Stimulated activated CD8-positive, alpha-beta memory T cell treated with anti-CD3 and anti-CD28 coated beads, Interleukin-4, amount 100 ng/mL, for 1 hour (primary cell): ENCODE results near the gene L3MBTL3.

Experiments used
- DNase-seq, 2 donors: peaks; one replicate each; pipeline ENCODE4 v3.0.0-alpha.2; 2020; ENCODE audit warnings: low read depth in 2 of 2, low spot score in 1 of 2

Gene L3MBTL3

GRCh38 chr6:130178692-130179091 is 160.3 kb downstream of the L3MBTL3 start:
- DNase-seq, result no peak

- DNase-seq, result no peak
These were observed 164.1 kb downstream of the L3MBTL3 start for GRCh38 chr6:130182466-130182865.

GRCh38 chr6:130183271-130184222 is 165.2 kb downstream of the L3MBTL3 start:
- DNase-seq, result peak in 1 of 2 donors; percentile 3

- DNase-seq, result no peak
These were observed 167.3 kb downstream of the L3MBTL3 start for GRCh38 chr6:130185658-130186057.

- no peak for DNase-seq
These were observed 169.2 kb downstream of the L3MBTL3 start for GRCh38 chr6:130187335-130188206.

GRCh38 chr6:130188207-130188899 is 170.0 kb downstream of the L3MBTL3 start:
- no peak for DNase-seq

- DNase-seq, result no peak
These were observed 171.4 kb downstream of the L3MBTL3 start for GRCh38 chr6:130189531-130190397.
